ENCODE results near the gene NPAS4. TPM values are rescaled to one million over a fixed set of nuclear protein-coding genes. Genes with fewer than 3 reads are reported as not detected.

Gene NPAS4
- total RNA-seq, 2 donors from 2014 or later: 0.09 to 0.47 TPM

Other genes starting within 250 kb of the NPAS4 start
- 10 to 100 TPM; 26.0 to 69.7 TPM for gene KLC2, start 163.3 kb upstream of the NPAS4 start, total RNA-seq
- gene RAB1B, start 152.4 kb upstream of the NPAS4 start, total RNA-seq: 100 to 1,000 TPM; 138 to 153 TPM
- 1 to 10 TPM; 1.7 to 4.5 TPM for gene CNIH2, start 142.9 kb upstream of the NPAS4 start, total RNA-seq
- 10 to 100 TPM; 45.9 to 55.4 TPM for gene YIF1A, start 131.9 kb upstream of the NPAS4 start, total RNA-seq
- gene TMEM151A, start 129.1 kb upstream of the NPAS4 start, total RNA-seq: not detected
- under 1 TPM; 0.31 to 0.36 TPM for gene CD248, start 104.0 kb upstream of the NPAS4 start, total RNA-seq
- gene RIN1, start 84.6 kb upstream of the NPAS4 start, total RNA-seq: 1 to 10 TPM; 2.6 to 4.9 TPM
- 10 to 100 TPM; 32.1 to 33.5 TPM for gene BRMS1, start 75.9 kb upstream of the NPAS4 start, total RNA-seq
- gene B4GAT1, start 73.4 kb upstream of the NPAS4 start, total RNA-seq: 1 to 10 TPM; 6.5 to 8.9 TPM
- 10 to 100 TPM in 1 of 2 donors, 1 to 10 TPM in 1; 6.1 to 10.5 TPM for gene SLC29A2, start 49.3 kb upstream of the NPAS4 start, total RNA-seq
- 100 to 1,000 TPM in 1 of 2 donors, 10 to 100 TPM in 1; 81.9 to 131 TPM for gene MRPL11, start 17.8 kb downstream of the NPAS4 start, total RNA-seq
- 1 to 10 TPM; 4.2 to 8.5 TPM for gene PELI3, start 45.9 kb downstream of the NPAS4 start, total RNA-seq
- 10 to 100 TPM; 60.4 to 96.4 TPM for gene DPP3, start 59.4 kb downstream of the NPAS4 start, total RNA-seq
- 10 to 100 TPM in 1 of 2 donors, 1 to 10 TPM in 1; 9.1 to 17.5 TPM for gene BBS1, start 89.6 kb downstream of the NPAS4 start, total RNA-seq
- gene ZDHHC24, start 125.0 kb downstream of the NPAS4 start, total RNA-seq: 10 to 100 TPM; 14.0 to 15.4 TPM
- under 1 TPM; 0.31 to 0.57 TPM for gene ACTN3, start 125.9 kb downstream of the NPAS4 start, total RNA-seq
- gene CTSF, start 147.6 kb downstream of the NPAS4 start, total RNA-seq: 10 to 100 TPM in 1 of 2 donors, 1 to 10 TPM in 1; 2.5 to 10.6 TPM
- gene CCDC87, start 172.0 kb downstream of the NPAS4 start, total RNA-seq: under 1 TPM; 0.19 to 0.50 TPM
- 10 to 100 TPM; 23.2 to 33.0 TPM for gene CCS, start 172.2 kb downstream of the NPAS4 start, total RNA-seq
- 100 to 1,000 TPM; 147 to 182 TPM for gene RBM14, start 195.6 kb downstream of the NPAS4 start, total RNA-seq
- gene RBM4, start 217.7 kb downstream of the NPAS4 start, total RNA-seq: 100 to 1,000 TPM in 1 of 2 donors, 10 to 100 TPM in 1; 87.0 to 132 TPM